NCI-H2196 treated with DMSO at 0.1 percent for 48 hours (cell line): ENCODE results near the gene CDKAL1.

Experiments used
- DNase-seq: peaks from one replicate; lab custom pipeline; 2025; ENCODE audit not compliant: unreplicated experiment; lab: John Stamatoyannopoulos, UW

Gene CDKAL1

GRCh38 chr6:20870021-20870420 is 335.8 kb downstream of the CDKAL1 start:
- no peak for DNase-seq

- DNase-seq = no peak
Measured at GRCh38 chr6:20870493-20870892, 336.2 kb downstream of the CDKAL1 start.

GRCh38 chr6:20873425-20874190 is 339.4 kb downstream of the CDKAL1 start:
- DNase-seq = no peak

GRCh38 chr6:20875369-20875963 is 341.2 kb downstream of the CDKAL1 start:
- peak; percentile 17 for DNase-seq

- DNase-seq = no peak
Measured at GRCh38 chr6:20876036-20876435, 341.8 kb downstream of the CDKAL1 start.

GRCh38 chr6:20876561-20876960 is 342.3 kb downstream of the CDKAL1 start:
- no peak for DNase-seq

GRCh38 chr6:20877008-20877937 is 343.0 kb downstream of the CDKAL1 start:
- DNase-seq = no peak

- no peak for DNase-seq
Measured at GRCh38 chr6:20879121-20879520, 344.9 kb downstream of the CDKAL1 start.

- no peak for DNase-seq
Measured at GRCh38 chr6:20879526-20879925, 345.3 kb downstream of the CDKAL1 start.

- DNase-seq = no peak
Measured at GRCh38 chr6:20881365-20881764, 347.1 kb downstream of the CDKAL1 start.

- DNase-seq = no peak
Measured at GRCh38 chr6:20882014-20882413, 347.8 kb downstream of the CDKAL1 start.

- no peak for DNase-seq
Measured at GRCh38 chr6:20885076-20885475, 350.8 kb downstream of the CDKAL1 start.

- no peak for DNase-seq
Measured at GRCh38 chr6:20891161-20891560, 356.9 kb downstream of the CDKAL1 start.

- DNase-seq = no peak
Measured at GRCh38 chr6:20892365-20892764, 358.1 kb downstream of the CDKAL1 start.

GRCh38 chr6:20893412-20893811 is 359.2 kb downstream of the CDKAL1 start:
- DNase-seq = no peak

GRCh38 chr6:20900389-20901160 is 366.3 kb downstream of the CDKAL1 start:
- DNase-seq = no peak

- DNase-seq = no peak
Measured at GRCh38 chr6:20905377-20905776, 371.1 kb downstream of the CDKAL1 start.

GRCh38 chr6:20906945-20907344 is 372.7 kb downstream of the CDKAL1 start:
- no peak for DNase-seq

- no peak for DNase-seq
Measured at GRCh38 chr6:20907486-20908071, 373.3 kb downstream of the CDKAL1 start.

- DNase-seq = no peak
Measured at GRCh38 chr6:20909621-20910020, 375.4 kb downstream of the CDKAL1 start.

- DNase-seq = no peak
Measured at GRCh38 chr6:20911712-20912111, 377.5 kb downstream of the CDKAL1 start.
